Esophagus muscularis mucosa (tissue), 4 donors: ENCODE measurements around the gene DNM1. TPM values are rescaled to one million over a fixed set of nuclear protein-coding genes. Genes with fewer than 3 reads are reported as not detected.

Source experiments
- DNase-seq: peaks from one replicate; pipeline ENCODE4 v3.0.0-alpha.2; 2017; ENCODE audit errors: extremely low spot score
- H3K27ac ChIP-seq, 4 donors: fragments of 200-600 bp; sonication (generic); replicated peaks in 1 of 4; 1 replicate in 3 of 4; 2 replicates in 1 of 4; pipeline ENCODE4 v1.5.1; 2016 to 2019; ENCODE audit warnings: mild to moderate bottlenecking in 1 of 4
- H3K27me3 ChIP-seq, 4 donors: fragments of 200-600 bp; sonication (generic); one replicate each; pipeline versions ENCODE4 v1.5.1 to v1.6.0; 2016 to 2019
- H3K36me3 ChIP-seq, 4 donors: fragments of 200-600 bp; sonication (generic); one replicate each; pipeline ENCODE4 v1.5.1; 2016 to 2019
- H3K4me1 ChIP-seq, 4 donors: fragments of 200-600 bp; sonication (generic); one replicate each; pipeline ENCODE4 v1.5.1; 2016 to 2019
- H3K4me3 ChIP-seq, 4 donors: fragments of 200-600 bp; sonication (generic); 1 replicate in 2 of 4; 2 replicates in 2 of 4; pipeline ENCODE4 v1.5.1; 2016 to 2019; ENCODE audit warnings: mild to moderate bottlenecking in 4 of 4, moderate library complexity in 1 of 4
- H3K9me3 ChIP-seq, 4 donors: fragments of 200-600 bp; sonication (generic); 1 replicate in 3 of 4; 2 replicates in 1 of 4; pipeline ENCODE4 v1.5.1; 2016 to 2019
- CTCF ChIP-seq, 3 experiments: fragments of 200-600 bp in 2 of 3; fragments of 450-650 bp in 1 of 3; sonication (generic) in 2 of 3; IDR thresholded peaks; one replicate each; pipeline ENCODE4 v1.5.1; 2017 to 2019; ENCODE audit warnings: antibody characterized with exemption in 3 of 3, mild to moderate bottlenecking in 2 of 3, moderate library complexity in 1 of 3
- EP300 ChIP-seq: sonication (generic); formaldehyde crosslinking; IDR thresholded peaks from one replicate; pipeline ENCODE4 v1.6.1; 2017; ENCODE audit warnings: antibody characterized with exemption
- POLR2A ChIP-seq: fragments of 450-650 bp; IDR thresholded peaks from one replicate; pipeline ENCODE4 v1.6.1; 2017; ENCODE audit warnings: antibody characterized with exemption, moderate library complexity, mild to moderate bottlenecking, low read depth
- POLR2AphosphoS5 ChIP-seq, 2 donors: sonication (generic); formaldehyde crosslinking; IDR thresholded peaks; one replicate each; pipeline ENCODE4 v1.6.1; 2017; ENCODE audit warnings: antibody characterized with exemption in 2 of 2
- WGBS: methylation state at CpG from one replicate; pipeline ENCODE4 v1.1.5; 2018; 5-methylcytosine and 5-hydroxymethylcytosine counted together
- intact Hi-C: fragments of 100-400 bp; cut with DNase I; formaldehyde crosslinking; loops from one replicate; pipeline ENCODE4 v1.15.1; 2023
- total RNA-seq, 4 donors: library from RNA; depleted of rRNA; stranded (reverse); fragments of >200 nt; gene quantifications; one replicate each; pipeline versions ENCODE4 v1.1.0 to v1.2.1, GENCODE V29; 2016

The DNM1 gene
- total RNA-seq, 4 donors from 2014 or later: 10.9 to 27.0 (median 16.8) TPM

DNA sequence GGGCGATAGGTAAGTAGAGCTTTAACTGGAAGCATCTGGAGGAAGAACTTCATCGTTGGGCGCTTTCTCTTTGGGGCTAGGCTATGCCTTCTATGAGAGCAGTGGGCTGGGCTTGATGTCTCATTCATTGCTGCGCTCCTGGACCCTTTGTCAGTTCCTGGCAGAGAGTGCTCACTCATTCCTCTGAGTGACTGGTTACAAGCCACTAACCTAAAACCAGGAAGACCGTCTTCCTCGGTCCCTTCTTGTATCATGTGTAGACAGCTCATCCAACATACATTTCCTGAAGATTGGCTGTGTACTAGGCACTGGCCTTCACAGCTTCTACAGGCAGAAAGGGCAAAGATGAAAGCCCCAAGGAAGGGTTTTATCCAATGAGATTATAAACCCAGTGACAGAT is 79.3 kb downstream of the DNM1 start:
- H3K4me3 ChIP-seq: no peak overlapping the region
- peaks cover 11 to 24% (median 17%) of the 10 kb centered on the region in 4 donors for H3K4me1 ChIP-seq
- 94% methylated on average over 6 of the region's 6 CpGs for WGBS
- no peaks in the 10 kb centered on the region for H3K9me3 ChIP-seq
- no peak overlapping the region for H3K27ac ChIP-seq
- intact Hi-C loops: no loop called here
- DNase-seq: no peak
- no peaks in the 10 kb centered on the region for H3K27me3 ChIP-seq
- TF ChIP-seq POLR2AphosphoS5 (IDR thresholded peaks at IDR 0.05) (no peak), POLR2A (no peak), CTCF (IDR thresholded peaks at IDR 0.05) (no peak), EP300 (no peak)
- peaks cover 13 to 25% (median 23%) of the 10 kb centered on the region in 4 donors for H3K36me3 ChIP-seq

DNA sequence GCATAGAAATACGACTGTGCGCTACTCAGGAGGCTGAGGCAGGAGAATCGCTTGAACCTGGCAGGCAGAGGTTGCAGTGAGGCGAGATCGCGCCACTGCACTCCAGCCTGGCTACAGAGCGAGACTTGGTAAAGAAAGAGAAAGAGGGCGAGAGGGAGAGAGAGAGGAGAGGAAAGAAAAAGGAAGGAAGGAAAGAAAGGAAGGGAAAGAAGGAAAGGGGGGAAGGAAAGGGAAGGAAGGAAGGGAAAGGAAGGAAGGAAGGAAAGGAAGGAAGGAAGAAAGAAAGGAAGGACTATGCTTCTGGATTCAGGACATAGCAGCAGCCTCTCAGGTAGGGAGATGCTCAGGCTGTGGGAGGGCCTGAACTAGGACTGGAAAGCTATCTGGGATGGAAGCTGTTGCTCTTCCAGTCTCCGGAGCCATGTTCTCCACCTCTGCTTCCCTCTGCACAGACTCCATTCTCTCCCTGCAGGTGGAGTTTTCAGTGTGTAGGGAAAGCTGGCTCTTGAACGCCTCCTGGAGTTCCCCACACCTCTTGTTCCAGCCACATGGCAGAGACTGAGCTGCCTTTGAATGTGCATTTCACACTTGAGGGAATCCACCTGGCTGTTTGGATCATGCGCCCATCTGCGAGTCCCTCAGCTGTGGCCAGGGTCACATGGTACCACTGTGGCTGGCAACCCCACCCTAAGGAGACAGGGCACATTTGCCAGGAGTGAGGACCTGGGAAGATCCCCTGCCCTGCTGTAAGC is 82.0 kb downstream of the DNM1 start:
- no peak for DNase-seq
- 95% methylated on average over 12 of the region's 12 CpGs for WGBS
- peaks cover 4 to 9% (median 6%) of the 10 kb centered on the region in 4 donors for H3K4me1 ChIP-seq
- intact Hi-C loops: no loop called here
- no peaks in the 10 kb centered on the region for H3K27me3 ChIP-seq
- no peak overlapping the region for H3K27ac ChIP-seq
- H3K36me3 ChIP-seq: peaks cover 24 to 47% (median 41%) of the 10 kb centered on the region in 4 donors
- TF ChIP-seq POLR2A: no peak
- no peak for TF ChIP-seq POLR2AphosphoS5 (IDR thresholded peaks at IDR 0.05)
- TF ChIP-seq EP300: no peak
- no peak for TF ChIP-seq CTCF (IDR thresholded peaks at IDR 0.05)
- no peaks in the 10 kb centered on the region for H3K9me3 ChIP-seq
- H3K4me3 ChIP-seq: no peak overlapping the region

DNA sequence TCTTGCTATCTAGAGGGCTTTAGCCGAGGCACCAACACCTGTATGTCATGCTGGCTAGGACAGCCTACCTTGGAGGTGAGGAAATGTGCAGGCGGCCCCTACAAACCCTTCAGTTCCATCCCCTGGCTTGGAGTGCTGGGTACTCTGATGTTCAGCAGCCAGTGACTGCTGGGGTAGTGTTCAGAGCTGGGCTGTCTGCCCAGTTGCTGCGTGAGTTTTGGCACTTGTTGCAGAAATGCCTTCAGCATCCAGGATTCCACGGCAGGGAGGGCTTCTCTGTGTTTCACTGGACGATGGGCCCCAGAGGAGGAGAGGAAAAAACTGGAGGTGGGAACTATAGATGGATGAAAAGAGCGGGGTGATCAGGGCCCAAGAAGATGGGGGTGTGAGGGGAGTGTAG is 83.3 kb downstream of the DNM1 start:
- H3K4me3 ChIP-seq: no peak overlapping the region
- 25% methylated on average over 6 of the region's 6 CpGs for WGBS
- no peak for TF ChIP-seq POLR2AphosphoS5 (IDR thresholded peaks at IDR 0.05)
- no peak for TF ChIP-seq EP300
- TF ChIP-seq POLR2A: no peak
- TF ChIP-seq CTCF (IDR thresholded peaks at IDR 0.05): no peak
- no peaks in the 10 kb centered on the region for H3K27me3 ChIP-seq
- H3K9me3 ChIP-seq: no peaks in the 10 kb centered on the region
- DNase-seq: no peak
- peaks cover 4 to 9% (median 6%) of the 10 kb centered on the region in 4 donors for H3K4me1 ChIP-seq
- H3K27ac ChIP-seq: no peak overlapping the region
- intact Hi-C loops: no loop called here
- peaks cover 24 to 51% (median 42%) of the 10 kb centered on the region in 4 donors for H3K36me3 ChIP-seq

GRCh38 chr9:128288273-128289004 is 85.3 kb downstream of the DNM1 start:
- H3K27me3 ChIP-seq: no peaks in the 10 kb centered on the region
- DNase-seq: no peak
- TF ChIP-seq POLR2A (no peak), EP300 (no peak)
- no peaks in the 10 kb centered on the region for H3K9me3 ChIP-seq
- no peak overlapping the region for H3K27ac ChIP-seq
- 86% methylated on average over 11 of the region's 11 CpGs for WGBS
- H3K36me3 ChIP-seq: peaks cover 24 to 61% (median 42%) of the 10 kb centered on the region in 4 donors
- peaks cover 4 to 9% (median 6%) of the 10 kb centered on the region in 4 donors for H3K4me1 ChIP-seq
- intact Hi-C loops: no loop called here
- no peak overlapping the region for H3K4me3 ChIP-seq

DNA sequence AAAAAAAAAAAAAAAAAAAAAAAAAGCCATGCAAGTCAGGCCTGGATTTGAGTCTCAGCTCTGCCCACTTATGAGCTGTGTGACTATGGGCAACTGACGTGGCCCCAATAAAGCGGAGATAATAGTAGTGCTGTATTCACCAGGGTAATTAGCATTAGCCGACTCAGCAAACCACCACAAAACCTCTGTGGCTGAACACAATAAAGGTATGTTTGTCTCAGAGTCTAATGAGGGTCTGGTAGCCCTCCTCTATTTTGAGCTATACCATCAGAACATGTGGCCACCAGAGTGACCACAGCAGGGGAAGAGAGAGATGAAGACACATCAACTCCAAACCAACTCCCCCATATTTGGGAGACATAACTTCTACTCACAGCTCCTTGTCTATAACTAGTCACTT is 88.8 kb downstream of the DNM1 start:
- Histone ChIP-seq H3K27me3 (no peaks in the 10 kb centered on the region), H3K9me3 (no peaks in the 10 kb centered on the region), H3K4me3 (no peak overlapping the region), H3K36me3 (peaks cover 11 to 47% (median 23%) of the 10 kb centered on the region in 4 donors), H3K27ac (no peak overlapping the region), H3K4me1 (peaks cover 0 to 5% (median 2%) of the 10 kb centered on the region in 4 donors)
- intact Hi-C loops: no loop called here
- TF ChIP-seq CTCF (IDR thresholded peaks at IDR 0.05) (no peak), POLR2A (no peak), EP300 (no peak), POLR2AphosphoS5 (IDR thresholded peaks at IDR 0.05) (no peak)
- DNase-seq: no peak
- 92% methylated on average over 3 of the region's 3 CpGs for WGBS
